HFF-Myc (cell line): ENCODE measurements around the gene NENF.

Source experiments
- DNase-seq: peaks from one replicate; pipeline ENCODE4 v3.0.0-alpha.2; 2011; ENCODE audit warnings: low read depth; ENCODE audit errors: extremely low read depth
- H3K4me3 ChIP-seq: replicated peaks from 2 replicates; pipeline ENCODE4 v1.5.1; 2011; ENCODE audit warnings: low read depth, mild to moderate bottlenecking, control low read depth, low read length
- TF ChIP-seq, protein P1 (sequence below): IDR thresholded peaks from 2 replicates; pipeline ENCODE4 v1.5.1; 2012; ENCODE audit warnings: mild to moderate bottlenecking, low read depth, low read length, control low read depth; ENCODE audit errors: missing control alignments

Gene NENF

DNA sequence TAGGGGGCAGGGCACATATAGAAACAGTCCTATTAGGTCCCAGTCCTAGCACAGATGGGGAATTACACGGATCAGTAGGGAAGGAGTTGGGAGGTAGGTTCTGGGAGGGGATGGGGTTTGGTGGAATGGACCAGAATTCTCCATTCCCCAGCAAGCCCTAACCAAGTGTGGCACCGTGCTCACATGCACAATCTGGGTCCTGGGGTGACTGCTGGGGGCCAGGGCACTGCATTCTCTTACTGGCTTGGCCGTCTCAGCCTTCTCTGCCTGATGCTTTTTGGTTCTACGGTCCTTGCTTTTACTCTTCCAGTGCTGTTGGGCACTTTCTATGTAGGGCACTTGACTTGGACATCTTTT, 53.9 kb downstream of the NENF start:
- H3K4me3 ChIP-seq = no peak overlapping the region
- TF ChIP-seq, protein P1, sequence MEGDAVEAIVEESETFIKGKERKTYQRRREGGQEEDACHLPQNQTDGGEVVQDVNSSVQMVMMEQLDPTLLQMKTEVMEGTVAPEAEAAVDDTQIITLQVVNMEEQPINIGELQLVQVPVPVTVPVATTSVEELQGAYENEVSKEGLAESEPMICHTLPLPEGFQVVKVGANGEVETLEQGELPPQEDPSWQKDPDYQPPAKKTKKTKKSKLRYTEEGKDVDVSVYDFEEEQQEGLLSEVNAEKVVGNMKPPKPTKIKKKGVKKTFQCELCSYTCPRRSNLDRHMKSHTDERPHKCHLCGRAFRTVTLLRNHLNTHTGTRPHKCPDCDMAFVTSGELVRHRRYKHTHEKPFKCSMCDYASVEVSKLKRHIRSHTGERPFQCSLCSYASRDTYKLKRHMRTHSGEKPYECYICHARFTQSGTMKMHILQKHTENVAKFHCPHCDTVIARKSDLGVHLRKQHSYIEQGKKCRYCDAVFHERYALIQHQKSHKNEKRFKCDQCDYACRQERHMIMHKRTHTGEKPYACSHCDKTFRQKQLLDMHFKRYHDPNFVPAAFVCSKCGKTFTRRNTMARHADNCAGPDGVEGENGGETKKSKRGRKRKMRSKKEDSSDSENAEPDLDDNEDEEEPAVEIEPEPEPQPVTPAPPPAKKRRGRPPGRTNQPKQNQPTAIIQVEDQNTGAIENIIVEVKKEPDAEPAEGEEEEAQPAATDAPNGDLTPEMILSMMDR = no peak
- DNase-seq = no peak

DNA sequence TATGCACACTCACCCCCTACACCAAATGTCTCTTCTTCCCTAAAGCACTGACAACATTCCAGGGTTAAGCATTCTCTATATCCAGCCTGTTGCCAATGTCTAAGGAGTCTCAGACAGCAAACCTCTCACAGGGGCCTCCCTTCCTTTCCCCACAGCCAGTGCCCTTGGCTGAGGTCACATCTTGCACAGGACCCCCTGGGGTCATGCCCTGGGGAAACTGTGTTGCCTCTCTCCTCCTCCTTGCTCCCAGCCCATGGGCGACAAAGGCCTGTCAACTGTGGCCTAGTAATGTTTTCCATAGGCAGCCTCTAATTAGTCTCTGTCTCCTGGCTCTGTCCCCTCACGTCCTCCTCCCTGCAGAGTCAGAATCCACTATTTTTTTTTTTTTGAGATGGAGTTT, 54.6 kb downstream of the NENF start:
- DNase-seq = no peak
- no peak overlapping the region for H3K4me3 ChIP-seq
- TF ChIP-seq, protein P1 = no peak

DNA sequence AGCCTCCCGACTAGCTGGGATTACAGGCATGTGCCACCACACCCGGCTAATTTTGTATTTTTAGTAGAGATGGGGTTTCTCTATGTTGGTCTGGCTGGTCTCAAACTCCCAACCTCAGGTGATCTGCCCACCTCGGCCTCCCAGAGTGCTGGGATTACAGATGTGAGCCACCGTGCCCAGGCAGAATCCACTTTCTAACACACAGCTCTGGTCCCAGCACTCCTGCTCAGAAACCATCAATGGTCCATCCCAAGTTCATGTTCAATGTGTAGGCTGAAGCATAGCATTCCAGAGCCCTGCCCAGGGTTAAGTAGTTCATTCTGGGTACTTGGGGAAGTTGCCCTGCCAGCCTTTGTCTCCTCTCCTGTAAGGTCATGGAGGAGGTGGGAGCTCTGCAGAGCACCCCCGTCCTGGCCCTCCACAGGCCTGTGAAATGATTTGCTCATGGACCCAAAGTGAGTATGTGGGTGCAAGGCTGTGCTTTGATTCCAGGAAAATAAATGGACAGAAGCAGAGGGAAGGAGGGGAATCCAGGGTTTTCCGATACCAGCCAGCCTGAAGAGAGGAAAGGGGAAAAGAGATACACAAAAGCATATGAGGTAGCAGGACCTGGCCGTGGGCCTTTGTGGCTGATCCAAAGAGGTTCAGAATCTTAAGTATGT, 55.2 kb downstream of the NENF start:
- no peak overlapping the region for H3K4me3 ChIP-seq
- DNase-seq = no peak
- TF ChIP-seq, protein P1 = no peak

DNA sequence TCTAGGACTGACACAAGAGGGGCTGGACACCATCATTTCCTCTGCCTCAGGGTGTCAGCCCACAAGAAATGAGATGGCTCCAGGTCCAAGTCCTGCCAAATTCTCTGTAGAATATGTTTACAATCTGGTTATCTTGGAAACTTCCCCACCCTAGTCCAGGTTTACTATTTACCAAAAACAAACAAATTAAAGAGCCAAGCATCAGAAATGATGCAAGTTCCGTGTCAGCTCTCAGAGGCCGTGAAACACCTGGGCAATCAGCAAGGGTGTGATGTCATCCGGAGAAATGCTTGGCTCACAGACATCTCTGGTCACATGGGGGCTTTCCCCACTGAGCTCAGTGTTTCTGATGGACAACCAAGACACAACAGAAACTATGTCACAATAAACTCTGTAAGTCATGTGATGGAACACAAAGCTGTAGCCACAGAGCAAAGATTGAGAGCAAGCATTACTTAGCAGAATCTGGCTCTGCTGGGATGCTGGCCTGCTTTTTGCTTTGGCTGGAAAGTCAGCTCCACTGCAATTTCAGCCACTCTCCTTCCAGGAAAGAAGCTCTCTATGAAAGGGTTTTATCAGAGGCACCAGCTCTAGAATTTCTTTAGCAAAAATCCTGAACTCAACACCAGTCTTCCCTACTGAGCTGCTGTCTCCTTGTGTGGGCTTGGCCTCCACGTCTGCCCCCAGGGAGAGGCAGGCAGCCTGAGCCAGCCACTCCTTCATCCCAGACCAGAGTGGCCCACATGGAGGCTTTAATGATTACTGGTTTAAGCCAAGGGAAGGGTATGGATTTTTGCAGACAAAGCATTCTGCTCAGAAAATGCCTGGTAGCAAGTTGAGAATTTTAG, 55.9 kb downstream of the NENF start:
- H3K4me3 ChIP-seq = no peak overlapping the region
- no peak for DNase-seq
- TF ChIP-seq, protein P1 = no peak

DNA sequence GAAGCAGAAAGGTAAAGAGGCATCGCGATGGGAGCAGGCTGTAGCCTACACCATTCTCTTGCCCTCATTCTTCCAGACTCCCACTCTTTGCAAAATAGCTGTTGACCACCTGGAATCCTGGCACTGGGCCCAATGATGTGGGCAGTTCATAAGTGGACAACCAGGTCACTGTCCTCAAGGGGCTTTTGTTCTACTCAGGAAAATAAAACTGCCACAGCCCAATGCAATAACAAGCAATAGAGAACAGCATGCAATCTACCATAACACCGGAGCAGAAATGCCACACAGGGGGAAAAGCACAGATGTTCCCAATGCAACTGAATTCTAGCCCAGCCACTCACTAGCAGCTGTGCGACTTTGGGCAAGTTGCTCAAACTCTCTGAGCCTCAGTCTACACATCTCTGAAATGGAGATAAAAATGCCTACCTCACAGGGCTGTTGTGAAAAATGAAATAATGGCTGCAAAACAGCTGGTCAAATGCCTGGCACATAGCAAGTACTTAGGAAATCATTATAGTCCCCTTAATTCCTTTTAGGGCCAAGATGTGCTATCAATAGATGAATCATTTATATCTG, 56.7 kb downstream of the NENF start:
- TF ChIP-seq, protein P1 = no peak
- DNase-seq = no peak
- no peak overlapping the region for H3K4me3 ChIP-seq

DNA sequence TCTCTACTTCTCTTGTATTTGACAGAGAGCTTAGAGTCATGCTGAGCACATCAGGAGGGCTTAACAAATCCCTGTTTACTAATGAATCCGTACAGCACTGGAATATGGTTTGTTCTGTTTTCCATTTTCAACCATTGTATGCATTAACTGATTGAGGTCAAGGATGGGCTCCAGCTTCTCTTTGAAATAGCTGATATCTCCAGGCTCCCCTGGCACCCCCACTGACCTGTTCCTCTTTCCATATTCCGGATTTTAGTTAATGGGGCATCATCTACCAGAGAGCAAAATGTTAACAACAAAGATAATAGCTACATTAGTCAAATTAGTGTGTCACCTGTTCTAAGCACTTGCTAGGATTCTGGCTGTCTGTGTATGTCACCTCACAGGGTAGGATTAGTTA, 57.6 kb downstream of the NENF start:
- H3K4me3 ChIP-seq = no peak overlapping the region
- DNase-seq = no peak
- TF ChIP-seq, protein P1 = no peak
